NCI-H526 (cell line): ENCODE data around the gene RFFL.
"Not testable (repeated sequence)": the region's sequence is repeated elsewhere in the genome, so short reads cannot be mapped to it uniquely, and the experiment has no call there.

Experiments used
- DNase-seq, 2 experiments: peaks; one replicate each; lab custom pipeline; 2025; lab: John Stamatoyannopoulos, UW

The RFFL gene

DNA sequence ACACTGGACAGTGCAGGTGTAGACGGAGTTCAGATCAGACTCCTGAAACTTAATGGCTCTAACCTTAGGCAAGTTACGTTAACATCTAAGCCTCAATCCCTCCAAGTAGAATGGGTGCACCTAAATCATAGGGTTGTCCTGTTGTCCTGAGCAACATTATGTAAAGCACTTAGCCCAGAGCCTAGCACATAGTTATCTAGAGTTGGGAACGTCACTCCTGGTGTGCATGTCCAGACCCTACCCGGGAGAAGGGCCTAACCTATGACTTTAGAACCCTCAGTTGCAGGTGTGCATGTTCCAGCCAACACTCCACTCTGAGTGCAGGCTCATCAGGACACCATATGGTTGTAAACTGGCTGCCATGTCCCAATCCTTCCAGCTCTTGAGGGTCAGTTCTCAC lies 57.2 kb downstream of the RFFL start:
- no peak for DNase-seq

DNA sequence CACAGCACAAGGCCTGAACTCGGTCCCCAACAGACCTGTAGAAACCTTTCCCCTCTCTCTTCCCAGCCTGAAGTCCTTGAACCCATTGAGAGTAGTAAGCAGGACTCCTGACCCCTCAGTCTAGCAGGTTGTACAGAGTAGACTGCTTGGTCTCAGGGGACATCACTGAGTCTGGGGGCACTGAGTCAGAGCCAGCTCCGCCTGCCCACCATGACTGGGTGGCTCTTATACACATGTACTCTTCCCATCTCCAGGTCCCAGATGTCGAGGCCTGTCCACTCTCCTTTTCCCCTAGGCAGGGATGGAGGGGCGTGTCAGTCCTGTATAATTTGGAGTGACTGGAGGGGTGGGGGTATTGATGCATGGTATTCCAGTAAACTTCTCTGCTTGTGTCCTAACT lies 59.7 kb downstream of the RFFL start:
- DNase-seq, result no peak

DNA sequence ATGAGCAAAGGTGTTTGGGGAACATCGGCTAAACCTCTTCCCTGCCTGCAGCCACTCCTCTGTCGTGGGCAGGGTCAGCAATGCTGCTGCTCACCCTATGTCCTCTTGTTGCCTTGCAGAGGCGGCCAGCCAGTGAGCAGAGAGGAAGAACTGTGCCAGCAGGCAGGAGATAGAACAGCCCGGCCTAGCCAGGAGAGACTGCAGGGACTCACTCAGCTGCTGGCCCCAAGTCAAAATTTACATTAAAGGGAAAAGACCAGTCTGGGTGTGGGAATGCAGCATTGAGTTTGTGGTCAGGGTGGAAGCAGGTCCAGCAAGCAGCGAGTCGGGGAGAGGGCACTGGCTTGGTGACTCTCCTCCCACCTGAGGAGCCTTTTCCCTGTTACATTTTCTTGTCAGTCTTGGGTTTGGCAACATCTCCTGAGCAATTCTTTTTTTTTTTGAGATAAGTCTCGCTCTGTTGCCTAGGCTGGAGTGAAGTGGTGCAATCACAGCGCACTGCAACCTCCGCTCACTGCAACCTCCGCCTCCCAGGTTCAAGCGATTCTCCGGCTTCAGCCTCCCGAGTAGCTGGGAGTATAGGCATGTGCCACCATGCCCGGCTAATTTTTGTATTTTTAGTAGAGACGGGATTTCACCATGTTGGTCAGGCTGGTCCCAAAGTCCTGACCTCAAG lies 60.5 kb downstream of the RFFL start:
- no peak for DNase-seq

DNA sequence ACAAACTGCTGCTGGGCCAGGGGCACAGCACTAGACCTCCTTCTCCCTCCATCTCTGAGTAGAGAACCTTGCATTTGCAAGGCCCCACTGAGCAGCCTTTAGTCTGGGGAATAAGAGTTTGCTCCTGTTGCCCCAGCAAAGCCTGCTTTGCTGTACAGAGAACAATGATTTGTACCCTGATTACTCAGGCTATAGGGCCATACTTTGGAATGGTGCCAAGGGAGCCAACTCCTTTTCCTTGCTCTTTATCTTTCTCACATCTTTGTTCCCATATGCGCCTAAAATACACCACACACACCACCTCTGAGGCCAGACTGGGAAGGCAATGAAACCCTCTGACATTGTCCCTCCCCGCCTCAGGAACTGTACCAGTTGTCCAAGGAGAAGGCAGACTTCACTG lies 62.0 kb downstream of the RFFL start:
- DNase-seq, result no peak

DNA sequence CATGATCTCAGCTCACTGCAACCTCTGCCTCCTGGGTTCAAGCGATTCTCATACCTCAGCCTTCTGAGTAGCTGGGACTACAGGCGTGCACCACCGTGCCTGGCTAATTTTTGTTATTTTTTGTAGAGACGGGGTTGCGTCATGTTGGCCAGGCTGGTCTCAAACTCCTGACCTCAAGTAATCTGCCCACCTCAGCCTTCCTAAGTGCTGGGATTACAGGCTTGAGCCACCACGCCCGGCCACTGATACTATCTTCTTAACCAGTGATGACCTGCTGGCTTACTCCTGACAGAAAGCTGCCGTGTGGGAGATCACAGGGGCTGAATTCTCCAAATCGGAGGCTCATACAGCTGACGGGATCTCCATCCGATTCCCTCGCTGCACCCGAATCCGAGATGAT lies 62.5 kb downstream of the RFFL start:
- DNase-seq, result not testable (repeated sequence)

DNA sequence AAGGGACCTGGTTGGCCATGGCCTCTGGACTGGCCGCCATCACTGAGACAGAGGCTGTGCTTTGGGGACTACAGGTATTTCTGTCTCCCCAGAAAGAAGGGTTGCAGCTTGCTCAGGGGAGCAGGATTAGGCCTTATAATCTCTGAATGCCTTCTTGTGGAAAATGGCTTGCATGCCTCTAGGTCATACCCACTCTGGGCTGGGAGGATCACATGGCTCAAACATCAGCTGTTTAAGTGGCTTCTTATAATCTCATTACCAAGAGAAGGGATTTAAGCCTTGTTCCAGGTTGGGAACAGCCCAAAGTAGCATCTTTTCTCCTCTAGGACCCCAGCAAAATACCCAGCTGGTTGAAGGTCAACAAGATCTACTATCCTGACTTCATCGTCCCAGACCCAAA lies 64.1 kb downstream of the RFFL start:
- DNase-seq, result no peak

DNA sequence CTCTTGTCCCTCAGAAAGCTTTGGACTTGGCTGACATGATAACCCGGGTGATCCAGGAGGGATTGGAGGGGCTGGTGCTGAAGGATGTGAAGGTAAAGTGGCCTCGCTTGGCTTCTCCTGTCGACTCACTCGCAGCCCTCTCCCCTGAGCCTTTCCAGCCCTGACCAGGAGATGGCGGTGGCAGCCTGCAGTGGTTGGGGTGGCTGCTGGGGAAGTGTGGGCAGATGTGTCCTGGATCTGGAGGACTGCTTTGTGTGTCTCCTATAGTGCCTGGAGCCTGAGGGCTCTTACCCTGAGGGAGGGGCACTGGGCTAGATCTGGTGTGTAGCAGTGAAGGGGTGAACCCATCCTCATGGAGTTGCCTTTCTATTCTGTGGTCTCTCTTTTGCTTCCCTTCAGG lies 65.3 kb downstream of the RFFL start:
- DNase-seq, result peak; percentile 25 to 71

DNA sequence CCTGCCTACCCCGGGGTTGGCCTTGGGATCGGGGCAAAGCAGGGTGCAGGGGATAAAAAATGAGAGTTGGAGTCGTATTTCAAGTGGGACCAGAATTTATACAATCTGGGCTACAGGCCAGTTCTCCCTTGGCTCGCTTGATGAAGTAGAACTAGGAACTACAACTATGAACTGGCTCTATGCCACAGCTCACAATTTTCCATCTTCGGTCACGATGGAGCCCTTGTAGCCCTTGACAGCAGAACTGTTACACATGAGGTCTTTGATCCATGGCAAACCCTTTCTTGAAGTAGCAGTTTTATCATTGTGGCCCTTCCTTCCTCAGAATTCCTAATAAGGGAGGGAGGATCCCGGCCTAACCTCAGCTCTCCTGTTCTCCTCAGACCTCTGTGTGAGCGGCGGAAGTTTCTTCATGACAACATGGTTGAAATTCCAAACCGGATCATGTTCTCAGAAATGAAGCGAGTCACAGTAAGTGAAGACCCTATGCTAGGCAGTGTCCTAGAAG lies 66.1 kb downstream of the RFFL start:
- DNase-seq, result no peak

DNA sequence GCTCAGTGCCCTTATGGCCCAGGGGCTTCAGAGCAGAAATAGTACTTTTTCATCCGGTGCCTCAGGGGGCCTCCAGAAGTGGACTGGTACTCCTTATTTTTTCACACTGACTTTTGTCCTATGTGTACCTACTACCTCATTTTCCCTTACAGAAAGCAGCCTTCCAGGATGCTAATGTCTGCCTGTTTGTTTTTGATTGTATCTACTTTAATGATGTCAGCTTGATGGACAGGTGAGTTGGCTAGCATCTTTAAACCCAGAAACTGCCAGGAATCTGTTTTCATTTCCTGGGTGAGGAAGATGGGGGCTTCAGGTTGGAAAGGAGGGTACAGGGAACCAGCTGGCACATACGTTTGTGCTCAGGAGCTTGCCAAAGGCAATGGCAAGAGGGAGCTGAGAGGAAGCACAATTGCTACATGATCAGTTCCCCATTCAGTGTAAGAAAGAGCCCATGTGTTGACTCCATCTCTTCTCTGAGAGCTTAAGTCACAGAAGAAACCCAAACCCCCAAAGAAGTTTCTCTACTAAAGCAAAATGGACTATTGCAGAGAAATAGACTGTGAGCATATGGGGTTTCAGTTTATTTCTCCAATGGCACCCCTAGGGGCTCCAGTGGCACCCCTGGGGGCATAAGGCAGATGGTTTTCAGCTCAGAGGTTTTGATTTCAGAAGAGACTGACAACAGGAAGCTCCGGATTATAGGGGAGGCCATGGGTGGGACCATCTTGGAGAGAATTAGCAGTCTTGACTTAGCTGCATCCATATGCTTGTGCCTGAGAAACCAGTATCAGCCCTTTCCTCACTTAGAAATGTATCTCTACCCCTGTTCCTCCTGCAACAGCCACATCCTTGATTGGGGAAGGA lies 66.9 kb downstream of the RFFL start:
- no peak for DNase-seq

DNA sequence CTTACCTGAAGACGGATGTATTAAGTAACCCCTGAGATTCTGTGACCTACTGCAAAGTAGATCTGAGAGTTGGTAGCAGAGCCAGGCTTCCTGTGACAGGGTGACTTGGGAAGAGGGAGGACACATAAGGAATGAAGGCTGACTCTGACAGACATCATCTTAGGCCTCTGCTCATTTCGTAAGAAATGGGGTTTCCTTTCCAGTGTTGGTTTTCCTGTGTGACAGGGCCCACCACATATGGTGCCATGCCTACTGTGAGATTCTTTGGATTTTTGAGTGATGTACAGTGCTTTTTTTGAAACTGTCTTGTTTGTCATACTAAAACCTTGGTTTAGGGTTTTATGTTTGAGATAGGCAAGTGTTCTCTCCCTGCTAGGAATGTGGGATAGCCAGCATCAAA lies 70.5 kb downstream of the RFFL start:
- no peak for DNase-seq

DNA sequence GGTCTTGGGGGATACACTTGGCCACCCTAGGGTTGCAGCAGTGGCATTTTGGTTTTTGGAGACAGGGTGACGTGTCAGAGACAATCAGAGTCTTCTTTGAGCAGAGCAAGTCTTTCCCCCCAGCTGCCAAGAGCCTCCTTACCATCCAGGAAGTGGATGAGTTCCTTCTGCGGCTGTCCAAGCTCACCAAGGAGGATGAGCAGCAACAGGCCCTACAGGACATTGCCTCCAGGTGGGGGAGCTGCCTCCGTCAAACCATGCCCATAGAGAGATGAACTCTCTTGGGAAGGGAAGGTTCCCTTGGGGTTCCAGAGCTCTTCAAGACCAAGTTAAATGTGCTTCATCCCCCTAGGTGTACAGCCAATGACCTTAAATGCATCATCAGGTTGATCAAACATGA lies 71.9 kb downstream of the RFFL start:
- DNase-seq, result no peak

DNA sequence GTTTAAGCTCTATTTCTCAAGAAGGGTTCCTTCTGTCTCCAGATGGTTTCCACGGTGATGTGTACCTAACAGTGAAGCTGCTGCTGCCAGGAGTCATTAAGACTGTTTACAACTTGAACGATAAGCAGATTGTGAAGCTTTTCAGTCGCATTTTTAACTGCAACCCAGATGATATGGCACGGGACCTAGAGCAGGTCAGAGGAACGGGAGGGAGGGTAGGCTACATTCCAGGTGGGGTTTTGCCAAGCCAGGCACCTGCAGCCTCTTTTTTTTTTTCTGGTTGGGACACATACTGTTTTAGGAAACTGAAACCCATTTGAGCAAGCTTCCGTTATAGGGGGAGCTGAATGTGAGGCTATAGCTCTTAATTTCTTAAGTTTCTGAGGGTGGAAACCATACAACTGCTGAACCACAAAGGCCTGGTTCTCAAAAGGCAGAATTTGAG lies 72.6 kb downstream of the RFFL start:
- DNase-seq, result no peak

DNA sequence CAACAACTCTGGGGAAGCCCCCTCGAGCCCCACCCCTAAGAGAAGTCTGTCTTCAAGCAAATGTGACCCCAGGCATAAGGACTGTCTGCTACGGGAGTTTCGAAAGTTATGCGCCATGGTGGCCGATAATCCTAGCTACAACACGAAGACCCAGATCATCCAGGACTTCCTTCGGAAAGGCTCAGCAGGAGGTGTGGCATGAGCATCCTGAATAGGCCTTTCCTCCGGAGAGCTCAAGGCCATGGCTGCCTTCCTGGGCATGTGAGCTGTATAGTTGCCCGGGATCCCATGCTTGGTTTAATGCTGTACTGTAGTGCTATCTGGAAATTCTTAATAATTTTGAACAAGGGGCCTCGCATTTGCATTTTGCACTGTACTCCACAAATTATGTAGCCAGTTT lies 74.0 kb downstream of the RFFL start:
- DNase-seq, result no peak

DNA sequence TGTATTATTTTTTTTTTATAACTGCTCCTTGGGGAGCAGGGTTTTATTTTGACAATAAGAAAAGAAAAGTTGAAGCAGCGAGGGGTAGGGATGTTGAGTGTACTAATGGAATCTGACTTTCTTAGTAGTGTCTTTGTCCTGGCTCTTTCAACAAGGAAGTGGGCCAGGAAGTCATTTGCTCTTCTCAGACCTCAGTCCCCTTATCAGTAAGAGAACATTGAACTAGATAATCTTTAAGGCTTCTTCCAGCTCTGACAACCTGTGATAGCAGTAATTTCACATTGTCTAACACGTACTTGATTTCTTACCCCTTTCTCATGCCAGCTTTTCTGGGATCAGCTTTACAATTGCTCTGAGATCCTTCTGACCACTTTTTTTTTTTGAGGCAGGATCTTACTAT lies 74.9 kb downstream of the RFFL start:
- no peak for DNase-seq

DNA sequence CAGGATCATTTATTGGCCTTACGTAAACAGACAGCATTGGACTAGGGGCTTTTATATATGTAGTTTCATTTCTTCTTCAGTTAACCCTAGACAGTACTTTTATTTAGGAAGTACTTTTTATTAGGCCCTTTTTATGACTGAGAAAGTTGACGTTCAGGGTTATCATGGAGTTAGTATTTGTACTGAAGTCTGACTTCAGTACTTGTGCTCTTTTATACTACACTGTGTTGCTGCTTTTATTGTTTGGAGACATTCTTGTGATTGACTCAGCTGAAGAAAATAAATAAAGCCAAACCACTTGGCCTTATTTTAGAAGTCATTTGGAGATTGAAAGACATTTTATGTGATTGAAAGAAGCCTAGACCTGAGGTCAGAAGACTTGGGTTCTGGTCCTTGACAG lies 76.3 kb downstream of the RFFL start:
- DNase-seq, result no peak

DNA sequence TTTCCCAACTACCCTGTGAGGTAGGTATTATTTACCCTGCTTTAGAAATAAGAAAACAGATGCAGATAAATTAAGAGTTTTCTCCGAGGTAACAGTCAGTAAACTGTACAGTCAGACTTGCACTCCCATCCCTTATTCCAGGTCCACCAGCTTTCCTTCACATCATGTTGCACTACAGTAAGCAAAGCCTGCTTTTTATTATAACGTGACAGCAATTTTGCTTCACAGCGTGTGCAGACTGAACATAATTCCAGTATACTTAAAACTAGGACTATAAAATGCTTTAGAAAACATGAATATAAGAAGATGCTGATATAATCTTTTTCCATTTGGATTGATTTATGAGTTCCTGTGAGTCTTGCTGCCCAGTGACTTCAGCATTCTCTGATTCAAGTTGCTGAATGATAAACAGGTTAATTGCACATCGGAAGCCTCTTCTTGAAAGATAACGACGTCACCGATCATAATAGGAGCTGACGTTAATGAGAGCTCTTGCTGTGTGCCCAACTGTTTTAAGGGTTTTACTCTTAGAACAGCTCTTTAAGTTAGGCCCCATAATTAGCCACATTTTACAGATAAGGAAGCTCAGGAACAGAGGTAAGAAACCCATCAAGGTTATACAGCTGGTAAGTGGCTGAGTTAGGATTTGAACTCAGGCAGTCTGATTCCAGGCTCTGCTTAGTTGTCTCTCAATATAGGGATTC lies 81.8 kb downstream of the RFFL start:
- DNase-seq, result peak in 1 of 2 experiments; percentile 24

DNA sequence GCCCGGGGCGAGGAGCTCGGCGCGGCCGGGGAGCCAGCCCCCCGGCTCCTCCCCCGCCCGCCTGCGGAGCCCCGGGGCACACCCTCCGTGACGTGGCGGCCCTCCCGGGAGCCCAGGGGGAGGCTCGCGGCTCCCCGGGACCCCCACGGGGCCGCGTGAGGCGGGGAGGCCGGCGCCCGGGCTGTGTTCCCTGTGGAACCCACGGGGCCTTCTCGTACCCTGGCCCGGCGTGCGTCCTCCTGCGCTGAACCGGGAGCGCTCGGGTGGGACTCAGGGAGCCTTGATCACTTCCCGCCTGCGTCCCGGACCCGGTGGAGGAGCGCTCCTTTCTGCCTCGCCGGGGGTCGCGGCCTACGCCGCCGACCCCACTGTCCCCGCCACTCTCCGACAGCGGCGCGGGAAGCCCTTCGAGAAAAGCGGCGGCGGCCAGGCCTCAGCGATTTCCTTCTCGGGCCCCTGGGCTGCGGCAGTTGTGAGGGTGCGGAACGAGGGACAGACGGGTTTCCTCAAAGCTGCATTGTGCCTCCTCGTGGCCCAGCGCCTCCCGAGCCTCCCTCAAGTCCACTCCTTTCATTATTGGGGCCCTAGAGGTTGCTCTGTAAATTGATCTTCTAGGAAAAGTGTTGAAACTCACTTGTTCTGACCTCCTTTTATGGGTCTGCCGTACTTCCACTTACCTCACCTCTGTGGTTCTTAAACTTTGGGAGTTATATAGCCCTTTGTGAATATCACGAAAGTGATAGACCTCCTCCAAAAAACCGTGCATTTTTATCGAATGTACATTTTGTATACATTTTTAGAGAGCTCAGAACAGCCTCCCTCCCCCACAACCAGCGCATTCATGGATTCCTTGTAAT lies 82.6 kb downstream of the RFFL start:
- DNase-seq, result peak; percentile 54 to 79

DNA sequence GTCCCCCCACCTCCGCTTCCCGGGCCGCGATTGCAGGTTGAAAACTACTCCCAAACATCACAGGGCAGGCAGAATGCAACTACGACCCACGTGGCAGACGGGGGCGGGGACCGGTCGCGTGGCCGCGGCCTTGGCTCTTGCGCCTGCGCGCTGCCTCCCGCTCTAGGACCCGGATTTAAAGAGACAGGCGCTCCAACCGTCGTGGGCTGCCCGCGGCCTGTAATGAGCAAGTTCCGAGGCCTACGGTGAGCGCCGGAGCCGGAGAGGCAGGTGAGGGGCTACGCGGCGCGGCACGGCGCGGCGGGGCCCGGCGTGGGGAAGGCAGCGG lies 83.2 kb downstream of the RFFL start, which contains the start of gene LIG3:
LIG3 (plus strand) TSS at position 160 of the 328 bp plus-strand sequence. CDS start 2,494 bp downstream, outside the sequence.
- peak; percentile 84 to 96 for DNase-seq

DNA sequence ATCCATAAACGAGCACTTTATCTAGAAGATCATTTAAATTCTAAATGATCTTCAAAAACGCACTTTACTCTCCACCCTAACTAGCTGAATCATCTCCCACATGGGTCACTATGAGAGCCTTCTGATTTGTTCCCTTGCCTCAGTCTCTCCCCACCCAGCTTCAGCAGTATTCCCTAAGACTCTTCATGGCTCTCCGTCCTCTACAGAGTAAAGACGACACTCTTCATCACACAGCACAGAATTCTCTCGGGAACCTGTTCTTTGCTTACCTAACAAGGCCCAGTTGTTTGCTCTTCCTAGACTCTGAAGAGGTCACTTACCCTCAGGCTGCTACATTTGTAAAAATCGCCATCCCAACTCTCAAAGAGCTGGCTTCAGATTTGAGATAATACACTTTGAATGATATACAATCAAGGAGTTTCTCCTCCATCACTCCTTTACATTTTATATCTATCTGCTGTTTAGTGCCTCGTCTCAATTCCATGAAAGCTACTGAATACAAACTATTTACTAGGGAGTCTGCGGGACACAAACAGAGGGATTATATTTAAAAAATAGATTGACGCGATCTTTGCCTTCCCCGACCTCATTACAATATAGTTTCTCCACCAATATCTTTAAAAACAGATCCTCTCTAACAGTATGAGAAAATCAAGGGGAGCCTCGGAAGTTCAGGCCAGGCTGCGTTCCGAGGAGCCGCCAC lies 83.7 kb downstream of the RFFL start:
- DNase-seq, result peak in 1 of 2 experiments; percentile 12

DNA sequence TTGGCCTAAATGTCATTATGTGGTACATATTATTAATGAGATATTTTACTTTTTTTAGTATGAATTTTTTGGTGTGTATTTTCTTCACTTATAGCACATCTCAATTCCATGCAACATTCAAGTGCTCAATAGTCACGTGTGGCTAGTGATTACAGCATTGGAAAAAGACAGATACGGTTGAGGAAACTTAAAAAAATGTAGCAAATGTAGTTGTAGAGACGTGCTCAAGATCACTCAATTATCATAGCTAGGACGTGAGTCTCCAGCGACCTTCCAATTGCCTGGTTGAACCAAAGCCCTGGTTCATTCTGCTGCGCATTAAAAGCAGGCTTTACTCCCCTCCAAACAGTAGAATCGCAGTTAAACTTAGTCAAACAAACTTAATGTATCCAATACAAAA lies 84.4 kb downstream of the RFFL start:
- DNase-seq, result no peak
